ENCODE measurements around the gene CCS.
"Not testable (repeated sequence)": the region's sequence is repeated elsewhere in the genome, so short reads cannot be mapped to it uniquely, and the experiment has no call there.

CCS gene

GRCh38 chr11:66639066-66639813 lies 46.3 kb downstream of the CCS start:
- no peak for DNase-seq (ENCODE audit: insufficient read length, low spot score)
- no peak for TF ChIP-seq CTCF (IDR thresholded peaks at IDR 0.05; ENCODE audit: insufficient read depth, missing control alignments)
- no peak for FAIRE-seq

DNA sequence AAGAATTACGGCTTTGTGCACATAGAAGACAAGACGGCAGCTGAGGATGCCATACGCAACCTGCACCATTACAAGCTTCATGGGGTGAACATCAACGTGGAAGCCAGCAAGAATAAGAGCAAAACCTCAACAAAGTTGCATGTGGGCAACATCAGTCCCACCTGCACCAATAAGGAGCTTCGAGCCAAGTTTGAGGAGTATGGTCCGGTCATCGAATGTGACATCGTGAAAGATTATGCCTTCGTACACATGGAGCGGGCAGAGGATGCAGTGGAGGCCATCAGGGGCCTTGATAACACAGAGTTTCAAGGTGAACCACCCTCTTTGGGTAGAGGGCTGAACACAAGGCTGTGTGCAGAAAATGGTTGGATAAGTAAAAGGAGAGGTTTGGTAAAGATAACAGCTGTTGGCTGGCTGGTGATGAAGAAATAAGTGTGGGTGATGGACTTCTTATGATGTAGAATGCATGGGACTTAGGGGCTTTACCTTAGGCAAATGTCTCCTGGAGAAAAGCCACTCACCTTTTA lies 46.9 kb downstream of the CCS start:
- not testable (repeated sequence) for FAIRE-seq

DNA sequence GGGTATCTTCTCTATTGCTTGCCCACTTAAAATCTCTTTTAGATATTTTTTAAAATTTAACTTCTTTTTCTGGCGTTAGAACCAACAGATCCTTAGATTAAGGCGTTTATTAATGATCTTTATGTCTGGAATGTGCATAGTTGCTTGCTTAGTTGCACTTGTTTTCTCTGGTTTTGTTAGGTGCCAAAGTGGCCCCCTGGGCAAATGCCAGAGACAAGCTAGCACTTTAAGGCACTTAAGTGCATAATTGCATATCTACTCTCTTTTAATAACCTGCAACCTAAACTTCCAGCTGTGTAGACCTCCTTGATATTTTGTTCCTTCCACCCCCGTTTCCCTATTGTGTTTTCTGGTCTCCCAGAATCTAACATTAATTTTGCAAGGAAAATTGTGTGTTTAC lies 48.8 kb downstream of the CCS start:
- DNase-seq (ENCODE audit: insufficient read length, low spot score) = no peak
- no peak for FAIRE-seq
- TF ChIP-seq CTCF (IDR thresholded peaks at IDR 0.05; ENCODE audit: insufficient read depth, missing control alignments) = no peak

More for the DNA sequence above, 46.9 kb downstream of the CCS start:
- not testable (repeated sequence) for DNase-seq (ENCODE audit: insufficient read length, low spot score)

- no peak for TF ChIP-seq CTCF (IDR thresholded peaks at IDR 0.05; ENCODE audit: insufficient read depth, missing control alignments)
- FAIRE-seq = no peak
- no peak for DNase-seq (ENCODE audit: insufficient read length, low spot score)
Observed at GRCh38 chr11:66643745-66644437, 50.9 kb downstream of the CCS start.

- FAIRE-seq (no peak), DNase-seq (ENCODE audit: insufficient read length, low spot score) (no peak)
- TF ChIP-seq CTCF (IDR thresholded peaks at IDR 0.05; ENCODE audit: insufficient read depth, missing control alignments) = no peak
Observed at GRCh38 chr11:66646828-66647227, 53.8 kb downstream of the CCS start.

DNA sequence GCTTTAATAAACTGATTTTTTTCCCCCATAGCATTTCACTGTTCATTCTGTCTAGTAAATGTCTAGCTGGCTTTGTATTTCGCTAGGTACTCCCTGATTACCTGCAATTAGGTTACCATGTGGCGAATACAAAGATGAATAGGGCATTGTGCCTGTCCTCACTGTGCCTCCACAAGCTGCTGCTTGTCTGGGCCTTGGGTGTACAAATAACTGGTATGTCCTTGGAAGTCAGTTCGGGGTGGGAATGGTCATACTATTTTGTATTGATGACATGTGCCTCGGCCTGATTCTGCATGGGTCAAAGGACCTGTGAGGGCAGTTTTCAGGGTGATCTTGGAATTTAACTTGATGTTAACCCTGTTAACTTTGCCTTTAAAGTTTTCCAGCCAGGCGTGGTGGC lies 56.9 kb downstream of the CCS start:
- no peak for TF ChIP-seq CTCF (IDR thresholded peaks at IDR 0.05; ENCODE audit: insufficient read depth, missing control alignments)
- DNase-seq (ENCODE audit: insufficient read length, low spot score) (no peak), FAIRE-seq (no peak)

DNA sequence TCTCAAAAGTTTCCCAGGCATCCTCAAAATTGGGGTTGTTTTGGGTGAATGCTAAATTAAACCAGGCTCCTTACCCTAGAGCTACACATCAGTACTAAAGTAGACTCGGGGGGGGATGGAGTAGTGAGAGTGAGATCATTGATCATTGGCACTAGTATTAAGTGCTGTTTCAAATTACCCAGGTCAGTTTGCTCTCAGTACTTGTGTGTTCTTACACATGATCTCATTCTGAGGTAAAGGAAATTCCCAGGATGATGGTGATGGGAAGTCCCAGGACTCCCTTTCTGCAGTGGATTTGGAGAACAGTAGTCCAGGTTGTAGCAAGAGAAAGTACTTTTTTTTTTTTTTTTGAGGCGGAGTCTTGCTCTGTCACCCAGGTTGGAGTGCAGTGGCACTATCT lies 58.0 kb downstream of the CCS start:
- no peak for TF ChIP-seq CTCF (IDR thresholded peaks at IDR 0.05; ENCODE audit: insufficient read depth, missing control alignments)
- FAIRE-seq = no peak
- no peak for DNase-seq (ENCODE audit: insufficient read length, low spot score)
